HFF-Myc (cell line): ENCODE results near the gene ARL13B.

Source experiments
- DNase-seq: peaks from one replicate; pipeline ENCODE4 v3.0.0-alpha.2; 2011; ENCODE audit warnings: low read depth; ENCODE audit errors: extremely low read depth
- H3K4me3 ChIP-seq: replicated peaks from 2 replicates; pipeline ENCODE4 v1.5.1; 2011; ENCODE audit warnings: low read depth, mild to moderate bottlenecking, control low read depth, low read length
- CTCF ChIP-seq: IDR thresholded peaks from 2 replicates; pipeline ENCODE4 v1.5.1; 2012; ENCODE audit warnings: mild to moderate bottlenecking, low read depth, low read length, control low read depth; ENCODE audit errors: missing control alignments

Gene ARL13B

GRCh38 chr3:94011233-94011711, 31.3 kb downstream of the ARL13B start:
- no peak for TF ChIP-seq CTCF
- H3K4me3 ChIP-seq = no peak overlapping the region
- DNase-seq = no peak

DNA sequence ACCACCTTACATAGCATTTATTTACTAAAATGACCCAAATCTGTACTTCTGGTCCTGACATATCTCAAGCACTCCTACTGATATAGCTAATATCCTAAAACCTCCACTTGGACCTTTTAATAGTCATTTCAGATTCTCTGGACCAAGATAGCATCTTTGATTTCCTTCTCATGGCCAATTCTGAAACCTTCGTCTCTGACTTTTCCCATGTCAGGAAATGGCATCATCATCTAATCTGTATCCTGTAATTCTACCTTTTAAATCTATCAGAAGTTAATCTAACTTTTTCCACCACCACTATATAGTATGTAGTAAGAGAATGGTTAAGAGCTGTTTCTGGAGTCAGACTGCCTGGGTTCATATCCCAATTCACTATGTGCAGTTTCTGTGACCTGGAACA, 32.2 kb downstream of the ARL13B start:
- H3K4me3 ChIP-seq = no peak overlapping the region
- no peak for TF ChIP-seq CTCF
- no peak for DNase-seq

DNA sequence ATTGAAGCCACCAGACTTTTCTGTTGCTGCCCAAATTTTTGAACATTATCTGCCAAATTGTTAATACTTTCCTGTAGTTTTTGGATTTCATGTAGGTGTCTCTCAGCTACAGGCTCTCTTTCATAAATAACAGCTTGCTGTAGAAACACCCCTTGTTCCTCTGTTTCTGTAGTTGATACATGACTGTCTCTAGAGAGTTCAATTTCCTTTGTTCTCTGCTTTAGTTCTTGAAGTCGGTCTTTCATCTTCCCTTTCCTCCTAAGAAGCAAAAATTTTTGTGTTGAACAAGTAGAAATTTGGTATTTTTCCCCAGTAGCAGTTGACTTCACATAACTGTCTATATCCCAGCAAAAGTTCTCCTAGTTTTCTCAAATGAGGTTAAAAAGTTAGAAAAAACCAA, 35.1 kb downstream of the ARL13B start:
- no peak overlapping the region for H3K4me3 ChIP-seq
- DNase-seq = no peak
- TF ChIP-seq CTCF = no peak

- H3K4me3 ChIP-seq = no peak overlapping the region
- no peak for DNase-seq
- TF ChIP-seq CTCF = no peak
These were observed 39.7 kb downstream of the ARL13B start for GRCh38 chr3:94019659-94020058.

- no peak for TF ChIP-seq CTCF
- DNase-seq = no peak
- no peak overlapping the region for H3K4me3 ChIP-seq
These were observed 40.3 kb downstream of the ARL13B start for GRCh38 chr3:94020293-94020692.

GRCh38 chr3:94024385-94024784, 44.4 kb downstream of the ARL13B start:
- TF ChIP-seq CTCF = no peak
- no peak overlapping the region for H3K4me3 ChIP-seq
- DNase-seq = no peak

- DNase-seq = no peak
- no peak overlapping the region for H3K4me3 ChIP-seq
- TF ChIP-seq CTCF = no peak
These were observed 46.7 kb downstream of the ARL13B start for GRCh38 chr3:94026623-94027022.
